K562 (cell line): ENCODE data around the gene MATN1. TPM values are rescaled to one million over a fixed set of nuclear protein-coding genes. Genes with fewer than 3 reads are reported as not detected.

Source experiments
- CREB1 ChIP-seq, 2 experiments: sonication (generic) in 1 of 2; formaldehyde crosslinking in 1 of 2; IDR thresholded peaks; 2 replicates each; pipeline versions ENCODE4 v1.6.1 to v1.8.0; 2012 to 2022; ENCODE audit warnings: inconsistent platforms in 1 of 2, mild to moderate bottlenecking in 1 of 2, missing genetic modification reagents in 1 of 2, moderate library complexity in 1 of 2
- ELF2 ChIP-seq: fragments of 250-450 bp; sonication (Bioruptor Pico); IDR thresholded peaks from 2 replicates; pipeline ENCODE4 v1.5.0; 2021; ENCODE audit warnings: mild to moderate bottlenecking
- FIP1L1 ChIP-seq: fragments of 200-400 bp; formaldehyde crosslinking; IDR thresholded peaks from 2 replicates; pipeline ENCODE4 v1.6.1; 2018; ENCODE audit warnings: mild to moderate bottlenecking, low read depth, low read length; ENCODE audit not compliant: poor library complexity, severe bottlenecking
- L3MBTL2 ChIP-seq: fragments of 450-650 bp; IDR thresholded peaks from 2 replicates; pipeline ENCODE4 v1.6.1; 2016; ENCODE audit warnings: mild to moderate bottlenecking, moderate library complexity
- PTBP1 ChIP-seq: fragments of 200-400 bp; formaldehyde crosslinking; IDR thresholded peaks from 2 replicates; pipeline ENCODE4 v1.6.1; 2017; ENCODE audit warnings: low read depth, low read length
- ZNF263 ChIP-seq: sonication (generic); formaldehyde crosslinking; IDR thresholded peaks from 2 replicates; pipeline ENCODE4 v1.8.0; 2022; ENCODE audit warnings: mild to moderate bottlenecking, missing genetic modification reagents, borderline replicate concordance
- ZNF584 ChIP-seq: fragments of 200-800 bp; sonication (Bioruptor generic); IDR thresholded peaks from 2 replicates; pipeline ENCODE4 v1.6.1; 2016; ENCODE audit warnings: low read depth, mild to moderate bottlenecking, missing genetic modification characterization, missing compliant biosample characterization
- polyA plus RNA-seq, 8 experiments: library from polyadenylated mRNA; depleted of rRNA in 4 of 8; stranded (reverse) in 5 of 8; unstranded in 3 of 8; fragments of >200 nt; fragmentation: Nextera tagmentation in 2 of 8; fragmentation: Illumina TruSeq in 1 of 8; extraction: Ambion mirVana in 2 of 8; extraction: Trizol in 1 of 8; gene quantifications; 2 replicates each; pipeline versions ENCODE4 v1.2.1 to v1.2.3, GENCODE V29; 2011 to 2014; ENCODE audit warnings: inconsistent platforms in 1 of 8, missing spikeins in 1 of 8
- total RNA-seq, 7 experiments: library from RNA; depleted of rRNA in 6 of 7; stranded (reverse); fragments of >200 nt in 6 of 7; fragmentation: Illumina TruSeq in 2 of 7; extraction: Trizol in 2 of 7; gene quantifications; 2 replicates each; pipeline versions ENCODE4 v1.2.1 to v1.2.3, GENCODE V29; 2011 to 2021; ENCODE audit warnings: low replicate concordance in 1 of 7
- TF ChIP-seq, protein P1 (sequence below): fragments of 450-650 bp; IDR thresholded peaks from 2 replicates; pipeline ENCODE4 v1.6.1; 2016; ENCODE audit warnings: mild to moderate bottlenecking, moderate library complexity
- TF ChIP-seq, protein P2 (sequence below): fragments of 250-450 bp; sonication (Bioruptor Pico); IDR thresholded peaks from 2 replicates; pipeline ENCODE4 v1.4.0; 2020; ENCODE audit warnings: borderline replicate concordance
- TF ChIP-seq, protein P3 (sequence below), 2 experiments: fragments of 200-800 bp in 1 of 2; sonication (Bioruptor generic) in 1 of 2; sonication (generic) in 1 of 2; formaldehyde crosslinking in 1 of 2; IDR thresholded peaks in 1 of 2; conservative IDR thresholded peaks in 1 of 2; 2 replicates each; pipeline versions ENCODE4 v1.5.0 to v1.6.1; 2016 to 2020; ENCODE audit warnings: missing compliant biosample characterization in 1 of 2, missing genetic modification characterization in 1 of 2, missing genetic modification reagents in 1 of 2

MATN1 gene
- total and polyA plus RNA-seq, 9 of the 15 experiments (the other 6 are each of a cell fraction or from before 2014, with no cell fraction given), result 0.10 to 2.3 (median 1.2) TPM

DNA sequence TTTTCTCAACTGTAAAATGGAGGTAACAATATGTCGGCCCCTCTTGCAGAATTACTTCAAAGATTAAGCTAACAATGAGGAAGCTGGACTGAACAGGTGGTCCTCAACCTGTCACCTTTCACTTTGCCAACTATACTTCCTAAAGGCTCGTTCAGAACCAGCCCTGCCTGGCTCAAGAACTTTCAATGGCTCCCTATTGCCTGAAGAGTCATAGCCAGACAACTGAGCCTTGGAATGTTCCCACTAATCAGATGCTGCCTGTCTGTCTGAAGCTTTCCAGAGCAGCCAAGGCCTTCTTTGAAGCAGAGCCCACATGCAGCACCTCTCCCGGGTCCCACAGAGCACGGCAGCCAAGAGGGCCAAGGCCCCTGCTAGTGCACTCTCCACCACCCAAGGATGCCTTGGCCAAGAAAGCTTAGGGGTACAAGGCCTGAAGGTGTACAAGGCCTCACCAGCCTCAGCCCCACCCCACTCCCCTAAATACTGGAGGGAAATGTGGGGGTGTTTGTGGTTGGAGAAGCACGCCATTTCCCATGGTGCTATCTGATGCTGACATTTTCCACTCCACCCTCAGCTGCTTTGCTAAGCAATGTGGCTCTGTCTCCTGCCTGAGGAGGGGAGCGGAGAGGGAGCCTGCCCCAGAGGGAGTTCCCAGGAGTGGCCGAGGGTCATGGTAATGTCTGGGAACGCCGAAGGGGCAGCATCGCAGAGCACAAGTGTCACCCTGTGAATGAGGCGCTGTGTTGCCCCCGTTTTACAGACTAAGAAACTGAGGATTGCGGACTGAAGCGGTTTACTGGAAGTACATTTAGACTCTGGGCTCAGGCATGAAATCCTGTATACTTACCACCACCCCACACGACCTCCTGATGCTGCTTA is 42.4 kb upstream of the MATN1 start (continued):
- TF ChIP-seq, protein P1, sequence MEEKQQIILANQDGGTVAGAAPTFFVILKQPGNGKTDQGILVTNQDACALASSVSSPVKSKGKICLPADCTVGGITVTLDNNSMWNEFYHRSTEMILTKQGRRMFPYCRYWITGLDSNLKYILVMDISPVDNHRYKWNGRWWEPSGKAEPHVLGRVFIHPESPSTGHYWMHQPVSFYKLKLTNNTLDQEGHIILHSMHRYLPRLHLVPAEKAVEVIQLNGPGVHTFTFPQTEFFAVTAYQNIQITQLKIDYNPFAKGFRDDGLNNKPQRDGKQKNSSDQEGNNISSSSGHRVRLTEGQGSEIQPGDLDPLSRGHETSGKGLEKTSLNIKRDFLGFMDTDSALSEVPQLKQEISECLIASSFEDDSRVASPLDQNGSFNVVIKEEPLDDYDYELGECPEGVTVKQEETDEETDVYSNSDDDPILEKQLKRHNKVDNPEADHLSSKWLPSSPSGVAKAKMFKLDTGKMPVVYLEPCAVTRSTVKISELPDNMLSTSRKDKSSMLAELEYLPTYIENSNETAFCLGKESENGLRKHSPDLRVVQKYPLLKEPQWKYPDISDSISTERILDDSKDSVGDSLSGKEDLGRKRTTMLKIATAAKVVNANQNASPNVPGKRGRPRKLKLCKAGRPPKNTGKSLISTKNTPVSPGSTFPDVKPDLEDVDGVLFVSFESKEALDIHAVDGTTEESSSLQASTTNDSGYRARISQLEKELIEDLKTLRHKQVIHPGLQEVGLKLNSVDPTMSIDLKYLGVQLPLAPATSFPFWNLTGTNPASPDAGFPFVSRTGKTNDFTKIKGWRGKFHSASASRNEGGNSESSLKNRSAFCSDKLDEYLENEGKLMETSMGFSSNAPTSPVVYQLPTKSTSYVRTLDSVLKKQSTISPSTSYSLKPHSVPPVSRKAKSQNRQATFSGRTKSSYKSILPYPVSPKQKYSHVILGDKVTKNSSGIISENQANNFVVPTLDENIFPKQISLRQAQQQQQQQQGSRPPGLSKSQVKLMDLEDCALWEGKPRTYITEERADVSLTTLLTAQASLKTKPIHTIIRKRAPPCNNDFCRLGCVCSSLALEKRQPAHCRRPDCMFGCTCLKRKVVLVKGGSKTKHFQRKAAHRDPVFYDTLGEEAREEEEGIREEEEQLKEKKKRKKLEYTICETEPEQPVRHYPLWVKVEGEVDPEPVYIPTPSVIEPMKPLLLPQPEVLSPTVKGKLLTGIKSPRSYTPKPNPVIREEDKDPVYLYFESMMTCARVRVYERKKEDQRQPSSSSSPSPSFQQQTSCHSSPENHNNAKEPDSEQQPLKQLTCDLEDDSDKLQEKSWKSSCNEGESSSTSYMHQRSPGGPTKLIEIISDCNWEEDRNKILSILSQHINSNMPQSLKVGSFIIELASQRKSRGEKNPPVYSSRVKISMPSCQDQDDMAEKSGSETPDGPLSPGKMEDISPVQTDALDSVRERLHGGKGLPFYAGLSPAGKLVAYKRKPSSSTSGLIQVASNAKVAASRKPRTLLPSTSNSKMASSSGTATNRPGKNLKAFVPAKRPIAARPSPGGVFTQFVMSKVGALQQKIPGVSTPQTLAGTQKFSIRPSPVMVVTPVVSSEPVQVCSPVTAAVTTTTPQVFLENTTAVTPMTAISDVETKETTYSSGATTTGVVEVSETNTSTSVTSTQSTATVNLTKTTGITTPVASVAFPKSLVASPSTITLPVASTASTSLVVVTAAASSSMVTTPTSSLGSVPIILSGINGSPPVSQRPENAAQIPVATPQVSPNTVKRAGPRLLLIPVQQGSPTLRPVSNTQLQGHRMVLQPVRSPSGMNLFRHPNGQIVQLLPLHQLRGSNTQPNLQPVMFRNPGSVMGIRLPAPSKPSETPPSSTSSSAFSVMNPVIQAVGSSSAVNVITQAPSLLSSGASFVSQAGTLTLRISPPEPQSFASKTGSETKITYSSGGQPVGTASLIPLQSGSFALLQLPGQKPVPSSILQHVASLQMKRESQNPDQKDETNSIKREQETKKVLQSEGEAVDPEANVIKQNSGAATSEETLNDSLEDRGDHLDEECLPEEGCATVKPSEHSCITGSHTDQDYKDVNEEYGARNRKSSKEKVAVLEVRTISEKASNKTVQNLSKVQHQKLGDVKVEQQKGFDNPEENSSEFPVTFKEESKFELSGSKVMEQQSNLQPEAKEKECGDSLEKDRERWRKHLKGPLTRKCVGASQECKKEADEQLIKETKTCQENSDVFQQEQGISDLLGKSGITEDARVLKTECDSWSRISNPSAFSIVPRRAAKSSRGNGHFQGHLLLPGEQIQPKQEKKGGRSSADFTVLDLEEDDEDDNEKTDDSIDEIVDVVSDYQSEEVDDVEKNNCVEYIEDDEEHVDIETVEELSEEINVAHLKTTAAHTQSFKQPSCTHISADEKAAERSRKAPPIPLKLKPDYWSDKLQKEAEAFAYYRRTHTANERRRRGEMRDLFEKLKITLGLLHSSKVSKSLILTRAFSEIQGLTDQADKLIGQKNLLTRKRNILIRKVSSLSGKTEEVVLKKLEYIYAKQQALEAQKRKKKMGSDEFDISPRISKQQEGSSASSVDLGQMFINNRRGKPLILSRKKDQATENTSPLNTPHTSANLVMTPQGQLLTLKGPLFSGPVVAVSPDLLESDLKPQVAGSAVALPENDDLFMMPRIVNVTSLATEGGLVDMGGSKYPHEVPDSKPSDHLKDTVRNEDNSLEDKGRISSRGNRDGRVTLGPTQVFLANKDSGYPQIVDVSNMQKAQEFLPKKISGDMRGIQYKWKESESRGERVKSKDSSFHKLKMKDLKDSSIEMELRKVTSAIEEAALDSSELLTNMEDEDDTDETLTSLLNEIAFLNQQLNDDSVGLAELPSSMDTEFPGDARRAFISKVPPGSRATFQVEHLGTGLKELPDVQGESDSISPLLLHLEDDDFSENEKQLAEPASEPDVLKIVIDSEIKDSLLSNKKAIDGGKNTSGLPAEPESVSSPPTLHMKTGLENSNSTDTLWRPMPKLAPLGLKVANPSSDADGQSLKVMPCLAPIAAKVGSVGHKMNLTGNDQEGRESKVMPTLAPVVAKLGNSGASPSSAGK, result peak; percentile 72; the same call in 1 of the 2 replicates
- TF ChIP-seq CREB1 (IDR thresholded peaks at IDR 0.05) (no peak), CREB1 (CRISPR knock-in tag; IDR thresholded peaks at IDR 0.05) (no peak), ZNF263 (CRISPR knock-in tag) (0 out of 2 replicates have a peak, but pooled peaks have one; percentile 22), PTBP1 (peak; percentile 92), FIP1L1 (no peak), ELF2 (no peak; the same call in none of the 2 replicates), ZNF584 (peak; percentile 62; the same call in 1 of the 2 replicates), L3MBTL2 (peak; percentile 69)
- TF ChIP-seq, protein P2, sequence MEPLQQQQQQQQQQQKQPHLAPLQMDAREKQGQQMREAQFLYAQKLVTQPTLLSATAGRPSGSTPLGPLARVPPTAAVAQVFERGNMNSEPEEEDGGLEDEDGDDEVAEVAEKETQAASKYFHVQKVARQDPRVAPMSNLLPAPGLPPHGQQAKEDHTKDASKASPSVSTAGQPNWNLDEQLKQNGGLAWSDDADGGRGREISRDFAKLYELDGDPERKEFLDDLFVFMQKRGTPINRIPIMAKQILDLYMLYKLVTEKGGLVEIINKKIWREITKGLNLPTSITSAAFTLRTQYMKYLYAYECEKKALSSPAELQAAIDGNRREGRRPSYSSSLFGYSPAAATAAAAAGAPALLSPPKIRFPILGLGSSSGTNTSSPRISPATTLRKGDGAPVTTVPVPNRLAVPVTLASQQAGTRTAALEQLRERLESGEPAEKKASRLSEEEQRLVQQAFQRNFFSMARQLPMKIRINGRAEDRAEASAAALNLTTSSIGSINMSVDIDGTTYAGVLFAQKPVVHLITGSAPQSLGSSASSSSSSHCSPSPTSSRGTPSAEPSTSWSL (CRISPR knock-in tag), result 0 out of 2 replicates have a peak, but pooled peaks have one; percentile 71
- TF ChIP-seq, protein P3, sequence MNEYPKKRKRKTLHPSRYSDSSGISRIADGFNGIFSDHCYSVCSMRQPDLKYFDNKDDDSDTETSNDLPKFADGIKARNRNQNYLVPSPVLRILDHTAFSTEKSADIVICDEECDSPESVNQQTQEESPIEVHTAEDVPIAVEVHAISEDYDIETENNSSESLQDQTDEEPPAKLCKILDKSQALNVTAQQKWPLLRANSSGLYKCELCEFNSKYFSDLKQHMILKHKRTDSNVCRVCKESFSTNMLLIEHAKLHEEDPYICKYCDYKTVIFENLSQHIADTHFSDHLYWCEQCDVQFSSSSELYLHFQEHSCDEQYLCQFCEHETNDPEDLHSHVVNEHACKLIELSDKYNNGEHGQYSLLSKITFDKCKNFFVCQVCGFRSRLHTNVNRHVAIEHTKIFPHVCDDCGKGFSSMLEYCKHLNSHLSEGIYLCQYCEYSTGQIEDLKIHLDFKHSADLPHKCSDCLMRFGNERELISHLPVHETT (CRISPR knock-in tag; conservative IDR thresholded peaks at IDR 0.05 in 1 of 2, IDR thresholded peaks at IDR 0.05 in 1 of 2), result peak in 1 of 2 experiments; percentile 85; a peak in 2 of 4 replicates
